HepG2 (cell line): Measurements from ENCODE around the gene NISCH. TPM values are rescaled to one million over a fixed set of nuclear protein-coding genes. Genes with fewer than 3 reads are reported as not detected.

Source experiments
- ARHGAP35 ChIP-seq: sonication (generic); formaldehyde crosslinking; IDR thresholded peaks from 2 replicates; pipeline ENCODE4 v1.9.0; 2022; ENCODE audit warnings: mild to moderate bottlenecking, inconsistent platforms, moderate library complexity, missing genetic modification reagents, borderline replicate concordance
- ATAD3A ChIP-seq: sonication (generic); formaldehyde crosslinking; IDR thresholded peaks from 2 replicates; pipeline ENCODE4 v1.4.0; 2020; ENCODE audit warnings: missing genetic modification reagents
- BRD4 ChIP-seq: sonication (generic); formaldehyde crosslinking; IDR thresholded peaks from 2 replicates; pipeline ENCODE4 v1.4.0; 2020; ENCODE audit warnings: missing genetic modification reagents
- FOSL2 ChIP-seq: sonication (generic); formaldehyde crosslinking; IDR thresholded peaks from 2 replicates; pipeline ENCODE4 v1.4.0; 2020; ENCODE audit warnings: missing genetic modification reagents
- HMG20B ChIP-seq: conservative IDR thresholded peaks from 2 replicates; pipeline ENCODE4 v1.6.1; 2016; ENCODE audit warnings: missing genetic modification reagents, missing compliant biosample characterization
- KDM5B ChIP-seq: sonication (generic); formaldehyde crosslinking; IDR thresholded peaks from 2 replicates; pipeline ENCODE4 v1.4.0; 2020; ENCODE audit warnings: missing genetic modification reagents, mild to moderate bottlenecking, borderline replicate concordance
- NPAS2 ChIP-seq: sonication (generic); formaldehyde crosslinking; IDR thresholded peaks from 2 replicates; pipeline ENCODE4 v1.8.0; 2022; ENCODE audit warnings: mild to moderate bottlenecking, missing genetic modification reagents, borderline replicate concordance
- PHF8 ChIP-seq: sonication (generic); formaldehyde crosslinking; IDR thresholded peaks from 2 replicates; pipeline ENCODE4 v1.5.0; 2020; ENCODE audit warnings: missing genetic modification reagents
- POLR2AphosphoS5 ChIP-seq: IDR thresholded peaks from 2 replicates; pipeline ENCODE4 v1.6.1; 2012; ENCODE audit warnings: low read depth, low read length
- ZBTB42 ChIP-seq: sonication (generic); formaldehyde crosslinking; IDR thresholded peaks from 2 replicates; pipeline ENCODE4 v1.5.0; 2020; ENCODE audit warnings: mild to moderate bottlenecking, missing genetic modification reagents
- ZKSCAN5 ChIP-seq: sonication (generic); formaldehyde crosslinking; IDR thresholded peaks from 2 replicates; pipeline ENCODE4 v1.5.1; 2020; ENCODE audit warnings: mild to moderate bottlenecking, missing genetic modification reagents
- ZNF232 ChIP-seq: sonication (generic); formaldehyde crosslinking; IDR thresholded peaks from 2 replicates; pipeline ENCODE4 v1.4.0; 2020; ENCODE audit warnings: missing genetic modification reagents, borderline replicate concordance
- ZNF260 ChIP-seq: sonication (generic); formaldehyde crosslinking; IDR thresholded peaks from 2 replicates; pipeline ENCODE4 v1.4.0; 2020; ENCODE audit warnings: missing genetic modification reagents, low read depth, mild to moderate bottlenecking, borderline replicate concordance
- ZNF383 ChIP-seq: sonication (generic); formaldehyde crosslinking; IDR thresholded peaks from 2 replicates; pipeline ENCODE4 v1.4.0; 2020; ENCODE audit warnings: missing genetic modification reagents, mild to moderate bottlenecking, borderline replicate concordance
- ZNF556 ChIP-seq: sonication (generic); formaldehyde crosslinking; IDR thresholded peaks from 2 replicates; pipeline ENCODE4 v1.4.0; 2020; ENCODE audit warnings: mild to moderate bottlenecking, missing genetic modification reagents, borderline replicate concordance
- ZSCAN20 ChIP-seq: sonication (generic); formaldehyde crosslinking; IDR thresholded peaks from 2 replicates; pipeline ENCODE4 v1.4.0; 2020; ENCODE audit warnings: missing genetic modification reagents, mild to moderate bottlenecking, borderline replicate concordance
- polyA plus RNA-seq, 8 experiments: library from polyadenylated mRNA; depleted of rRNA in 3 of 8; stranded (reverse) in 7 of 8; unstranded in 1 of 8; fragments of >200 nt; fragmentation: Illumina TruSeq in 4 of 8; extraction: Trizol in 4 of 8; gene quantifications; 2 replicates each; pipeline versions ENCODE4 v1.2.1 to v1.2.3, GENCODE V29; 2011 to 2016; ENCODE audit warnings: low read depth in 4 of 8, missing spikeins in 1 of 8, mixed read lengths in 1 of 8; ENCODE audit not compliant: insufficient read depth in 1 of 8
- total RNA-seq, 5 experiments: library from RNA; depleted of rRNA; stranded (reverse); fragments of >200 nt; fragmentation: Illumina TruSeq; extraction: Trizol; gene quantifications; 2 replicates each; pipeline ENCODE4 v1.2.3, GENCODE V29; 2016; ENCODE audit warnings: low read depth in 1 of 5
- TF ChIP-seq, protein P1 (sequence below): sonication (generic); formaldehyde crosslinking; IDR thresholded peaks from 2 replicates; pipeline ENCODE4 v1.4.0; 2020; ENCODE audit warnings: mild to moderate bottlenecking, missing genetic modification reagents
- TF ChIP-seq, protein P2 (sequence below): sonication (generic); formaldehyde crosslinking; conservative IDR thresholded peaks from 2 replicates; pipeline ENCODE4 v1.4.0; 2020; ENCODE audit warnings: mild to moderate bottlenecking, missing genetic modification reagents, moderate library complexity
- TF ChIP-seq, protein P3 (sequence below): IDR thresholded peaks from 2 replicates; pipeline ENCODE4 v1.6.1; 2016; ENCODE audit warnings: low read depth, borderline replicate concordance
- TF ChIP-seq, protein P4 (sequence below): sonication (generic); formaldehyde crosslinking; IDR thresholded peaks from 2 replicates; pipeline ENCODE4 v1.4.0; 2020; ENCODE audit warnings: missing genetic modification reagents
- TF ChIP-seq, protein P5 (sequence below): fragments of 450-650 bp; IDR thresholded peaks from 2 replicates; pipeline ENCODE4 v1.6.1; 2017

The NISCH gene
- total and polyA plus RNA-seq, 2 of the 13 experiments (the other 11 are each of a cell fraction or from before 2014, with no cell fraction given) = 27.0 to 47.6 TPM

DNA sequence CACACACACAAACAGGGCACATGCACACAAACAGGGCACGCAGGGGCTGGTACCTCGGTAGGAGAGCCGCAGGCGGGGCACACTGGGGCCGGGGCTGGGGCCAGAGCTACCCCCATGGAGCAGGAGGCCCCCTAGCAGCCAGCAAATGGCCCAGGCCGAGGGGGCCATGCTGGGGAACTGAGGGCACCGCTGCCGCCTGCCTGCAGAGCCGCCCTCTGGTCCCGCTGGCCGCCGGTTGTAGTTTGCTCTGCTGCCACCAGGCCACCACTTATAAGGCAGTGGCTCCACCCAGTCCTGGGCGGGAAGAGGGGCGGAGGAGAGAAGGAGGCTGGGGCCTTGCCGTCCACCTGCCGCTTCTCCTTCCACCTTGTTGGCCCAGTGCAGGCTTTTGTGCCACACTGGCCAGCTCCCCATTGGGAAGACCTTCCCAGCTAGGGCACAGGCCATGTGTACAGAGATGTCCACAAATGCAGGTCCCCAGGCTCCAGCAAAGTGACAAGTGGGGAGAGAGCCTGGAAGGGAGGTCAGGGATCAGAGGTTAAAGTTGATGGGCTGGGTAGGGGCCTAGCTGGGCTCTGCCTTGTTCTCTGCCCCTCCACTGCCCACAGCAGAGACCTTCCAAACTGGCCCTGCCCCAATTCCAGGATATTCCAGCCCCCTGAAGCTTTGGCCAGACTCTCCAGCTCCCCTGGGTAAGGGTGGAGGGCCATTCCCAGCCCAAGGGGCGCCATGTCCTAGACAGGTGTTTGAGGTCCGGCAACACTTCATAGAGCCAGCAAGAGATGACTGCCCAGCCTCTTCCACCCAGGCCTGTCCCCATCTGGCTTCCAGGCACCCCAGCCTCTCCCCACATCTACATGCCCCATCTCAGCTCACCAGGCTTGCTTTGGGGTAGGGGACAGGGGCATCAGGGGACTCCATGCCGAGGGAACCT, 10.3 kb upstream of the NISCH start, which contains the start of gene SEMA3G (continued):
- TF ChIP-seq, protein P1, sequence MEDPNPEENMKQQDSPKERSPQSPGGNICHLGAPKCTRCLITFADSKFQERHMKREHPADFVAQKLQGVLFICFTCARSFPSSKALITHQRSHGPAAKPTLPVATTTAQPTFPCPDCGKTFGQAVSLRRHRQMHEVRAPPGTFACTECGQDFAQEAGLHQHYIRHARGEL (CRISPR knock-in tag) = no peak
- TF ChIP-seq FOSL2 (CRISPR knock-in tag) (no peak), BRD4 (no peak), ZNF383 (CRISPR knock-in tag) (no peak), POLR2AphosphoS5 (peak; percentile 95), ZSCAN20 (CRISPR knock-in tag) (no peak), NPAS2 (CRISPR knock-in tag) (no peak), ZNF260 (CRISPR knock-in tag) (no peak), ZNF556 (peak; percentile 59; the same call in 1 of the 2 replicates), HMG20B (CRISPR knock-in tag) (no peak), PHF8 (CRISPR knock-in tag) (peak; percentile 65), ATAD3A (no peak), ZKSCAN5 (no peak), ZNF232 (no peak), ZBTB42 (CRISPR knock-in tag) (no peak; the same call in 1 of the 2 replicates), KDM5B (CRISPR knock-in tag) (peak; percentile 71; the same call in 1 of the 2 replicates), ARHGAP35 (CRISPR knock-in tag) (no peak)
- TF ChIP-seq, protein P2, sequence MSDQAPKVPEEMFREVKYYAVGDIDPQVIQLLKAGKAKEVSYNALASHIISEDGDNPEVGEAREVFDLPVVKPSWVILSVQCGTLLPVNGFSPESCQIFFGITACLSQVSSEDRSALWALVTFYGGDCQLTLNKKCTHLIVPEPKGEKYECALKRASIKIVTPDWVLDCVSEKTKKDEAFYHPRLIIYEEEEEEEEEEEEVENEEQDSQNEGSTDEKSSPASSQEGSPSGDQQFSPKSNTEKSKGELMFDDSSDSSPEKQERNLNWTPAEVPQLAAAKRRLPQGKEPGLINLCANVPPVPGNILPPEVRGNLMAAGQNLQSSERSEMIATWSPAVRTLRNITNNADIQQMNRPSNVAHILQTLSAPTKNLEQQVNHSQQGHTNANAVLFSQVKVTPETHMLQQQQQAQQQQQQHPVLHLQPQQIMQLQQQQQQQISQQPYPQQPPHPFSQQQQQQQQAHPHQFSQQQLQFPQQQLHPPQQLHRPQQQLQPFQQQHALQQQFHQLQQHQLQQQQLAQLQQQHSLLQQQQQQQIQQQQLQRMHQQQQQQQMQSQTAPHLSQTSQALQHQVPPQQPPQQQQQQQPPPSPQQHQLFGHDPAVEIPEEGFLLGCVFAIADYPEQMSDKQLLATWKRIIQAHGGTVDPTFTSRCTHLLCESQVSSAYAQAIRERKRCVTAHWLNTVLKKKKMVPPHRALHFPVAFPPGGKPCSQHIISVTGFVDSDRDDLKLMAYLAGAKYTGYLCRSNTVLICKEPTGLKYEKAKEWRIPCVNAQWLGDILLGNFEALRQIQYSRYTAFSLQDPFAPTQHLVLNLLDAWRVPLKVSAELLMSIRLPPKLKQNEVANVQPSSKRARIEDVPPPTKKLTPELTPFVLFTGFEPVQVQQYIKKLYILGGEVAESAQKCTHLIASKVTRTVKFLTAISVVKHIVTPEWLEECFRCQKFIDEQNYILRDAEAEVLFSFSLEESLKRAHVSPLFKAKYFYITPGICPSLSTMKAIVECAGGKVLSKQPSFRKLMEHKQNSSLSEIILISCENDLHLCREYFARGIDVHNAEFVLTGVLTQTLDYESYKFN (CRISPR knock-in tag) = peak; percentile 61
- TF ChIP-seq, protein P3, sequence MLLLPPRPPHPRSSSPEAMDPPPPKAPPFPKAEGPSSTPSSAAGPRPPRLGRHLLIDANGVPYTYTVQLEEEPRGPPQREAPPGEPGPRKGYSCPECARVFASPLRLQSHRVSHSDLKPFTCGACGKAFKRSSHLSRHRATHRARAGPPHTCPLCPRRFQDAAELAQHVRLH (CRISPR knock-in tag) = peak; percentile 64; the same call in 1 of the 2 replicates
- TF ChIP-seq, protein P4, sequence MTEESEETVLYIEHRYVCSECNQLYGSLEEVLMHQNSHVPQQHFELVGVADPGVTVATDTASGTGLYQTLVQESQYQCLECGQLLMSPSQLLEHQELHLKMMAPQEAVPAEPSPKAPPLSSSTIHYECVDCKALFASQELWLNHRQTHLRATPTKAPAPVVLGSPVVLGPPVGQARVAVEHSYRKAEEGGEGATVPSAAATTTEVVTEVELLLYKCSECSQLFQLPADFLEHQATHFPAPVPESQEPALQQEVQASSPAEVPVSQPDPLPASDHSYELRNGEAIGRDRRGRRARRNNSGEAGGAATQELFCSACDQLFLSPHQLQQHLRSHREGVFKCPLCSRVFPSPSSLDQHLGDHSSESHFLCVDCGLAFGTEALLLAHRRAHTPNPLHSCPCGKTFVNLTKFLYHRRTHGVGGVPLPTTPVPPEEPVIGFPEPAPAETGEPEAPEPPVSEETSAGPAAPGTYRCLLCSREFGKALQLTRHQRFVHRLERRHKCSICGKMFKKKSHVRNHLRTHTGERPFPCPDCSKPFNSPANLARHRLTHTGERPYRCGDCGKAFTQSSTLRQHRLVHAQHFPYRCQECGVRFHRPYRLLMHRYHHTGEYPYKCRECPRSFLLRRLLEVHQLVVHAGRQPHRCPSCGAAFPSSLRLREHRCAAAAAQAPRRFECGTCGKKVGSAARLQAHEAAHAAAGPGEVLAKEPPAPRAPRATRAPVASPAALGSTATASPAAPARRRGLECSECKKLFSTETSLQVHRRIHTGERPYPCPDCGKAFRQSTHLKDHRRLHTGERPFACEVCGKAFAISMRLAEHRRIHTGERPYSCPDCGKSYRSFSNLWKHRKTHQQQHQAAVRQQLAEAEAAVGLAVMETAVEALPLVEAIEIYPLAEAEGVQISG (CRISPR knock-in tag) = 0 out of 2 replicates have a peak, but pooled peaks have one; percentile 35
- TF ChIP-seq, protein P5, sequence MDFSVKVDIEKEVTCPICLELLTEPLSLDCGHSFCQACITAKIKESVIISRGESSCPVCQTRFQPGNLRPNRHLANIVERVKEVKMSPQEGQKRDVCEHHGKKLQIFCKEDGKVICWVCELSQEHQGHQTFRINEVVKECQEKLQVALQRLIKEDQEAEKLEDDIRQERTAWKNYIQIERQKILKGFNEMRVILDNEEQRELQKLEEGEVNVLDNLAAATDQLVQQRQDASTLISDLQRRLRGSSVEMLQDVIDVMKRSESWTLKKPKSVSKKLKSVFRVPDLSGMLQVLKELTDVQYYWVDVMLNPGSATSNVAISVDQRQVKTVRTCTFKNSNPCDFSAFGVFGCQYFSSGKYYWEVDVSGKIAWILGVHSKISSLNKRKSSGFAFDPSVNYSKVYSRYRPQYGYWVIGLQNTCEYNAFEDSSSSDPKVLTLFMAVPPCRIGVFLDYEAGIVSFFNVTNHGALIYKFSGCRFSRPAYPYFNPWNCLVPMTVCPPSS = no peak
